Lung (tissue), 12 donors: ENCODE data around the gene DST. TPM values are rescaled to one million over a fixed set of nuclear protein-coding genes. Genes with fewer than 3 reads are reported as not detected.

Source experiments
- ATAC-seq: fragments of 200-7000 bp; cut with Tn5 transposase; one replicate; pipeline ENCODE4 v1.9.1; 2020; ENCODE audit warnings: moderate number of reproducible peaks; ENCODE audit not compliant: insufficient read depth, low FRiP score
- DNase-seq, 3 donors: peaks; one replicate each; pipeline ENCODE4 v3.0.0-alpha.2; 2013 to 2017
- H3K27ac ChIP-seq, 2 donors: one replicate each; pipeline ENCODE4 v1.5.1; 2013; ENCODE audit warnings: mild to moderate bottlenecking in 2 of 2, moderate library complexity in 2 of 2, control low read depth in 1 of 2, inconsistent platforms in 1 of 2, low read depth in 1 of 2, low read length in 1 of 2
- H3K27me3 ChIP-seq, 3 donors: one replicate each; pipeline ENCODE4 v1.5.1; 2013; ENCODE audit warnings: low read length in 2 of 3; ENCODE audit not compliant: control insufficient read depth in 3 of 3, insufficient read depth in 3 of 3
- H3K36me3 ChIP-seq, 4 donors: one replicate each; pipeline ENCODE4 v1.5.1; 2013; ENCODE audit warnings: low read length in 4 of 4, mild to moderate bottlenecking in 1 of 4, moderate library complexity in 1 of 4; ENCODE audit not compliant: control insufficient read depth in 4 of 4, insufficient read depth in 4 of 4
- H3K4me1 ChIP-seq, 5 donors: one replicate each; pipeline ENCODE4 v1.5.1; 2013; ENCODE audit warnings: low read length in 5 of 5, mild to moderate bottlenecking in 2 of 5, moderate library complexity in 1 of 5; ENCODE audit not compliant: control insufficient read depth in 5 of 5, insufficient read depth in 5 of 5
- H3K4me3 ChIP-seq: one replicate; pipeline ENCODE4 v1.5.1; 2013; ENCODE audit warnings: mild to moderate bottlenecking, control low read depth, moderate library complexity
- H3K9ac ChIP-seq, 2 donors: one replicate each; pipeline ENCODE4 v1.5.1; 2013; ENCODE audit warnings: low read length in 2 of 2, control low read depth in 1 of 2; ENCODE audit not compliant: insufficient read depth in 1 of 2
- H3K9me3 ChIP-seq, 4 donors: one replicate each; pipeline ENCODE4 v1.5.1; 2013; ENCODE audit warnings: low read length in 3 of 4, mild to moderate bottlenecking in 1 of 4, moderate library complexity in 1 of 4; ENCODE audit not compliant: control insufficient read depth in 4 of 4, insufficient read depth in 3 of 4
- WGBS, 2 donors: extraction: QIAGEN DNeasy Blood & Tissue Kit; methylation state at CpG; one replicate each; pipeline ENCODE4 v1.1.7; 2013; 5-methylcytosine and 5-hydroxymethylcytosine counted together
- polyA plus RNA-seq, 2 donors: library from polyadenylated mRNA; stranded (reverse); fragments of 200-250 nt; gene quantifications; one replicate each; pipeline ENCODE4 v1.2.1, GENCODE V29; 2013
- total RNA-seq, 2 donors: library from RNA; depleted of rRNA in 1 of 2; stranded (reverse); fragments of >200 nt in 1 of 2; gene quantifications; one replicate each; pipeline ENCODE4 v1.2.1, GENCODE V29; 2014 to 2021
- TF ChIP-seq, protein P1 (sequence below): IDR thresholded peaks from 2 replicates; pipeline ENCODE4 v1.5.1; 2012; ENCODE audit warnings: mild to moderate bottlenecking; ENCODE audit errors: control extremely low read depth, extremely low read depth
- donor health status: control.
- donor health status: control.
- donor health status: Bipolar disorder and iron deficiency.
- donor health status: healthy.
- donor health status: DM: yes; HTN: yes; CAD: no.

Gene DST
- total and polyA plus RNA-seq, 4 donors, result 40.7 to 835 (median 201) TPM

GRCh38 chr6:56671160-56671559, 28.5 kb upstream of the DST start:
- ATAC-seq, result no peak
- WGBS, 2 donors, result 72 to 78% methylated on average over 1 of the region's 1 CpG
- H3K27ac ChIP-seq, result peak overlapping the region in 1 of 2 donors; percentile 76
- DNase-seq, result no peak
- no peaks in the 10 kb centered on the region for H3K27me3 ChIP-seq
- H3K9me3 ChIP-seq, result no peaks in the 10 kb centered on the region
- peaks cover 7 to 42% (median 10%) of the 10 kb centered on the region in 5 donors for H3K4me1 ChIP-seq
- H3K9ac ChIP-seq, result no peak overlapping the region
- no peak overlapping the region for H3K4me3 ChIP-seq
- TF ChIP-seq, protein P1, sequence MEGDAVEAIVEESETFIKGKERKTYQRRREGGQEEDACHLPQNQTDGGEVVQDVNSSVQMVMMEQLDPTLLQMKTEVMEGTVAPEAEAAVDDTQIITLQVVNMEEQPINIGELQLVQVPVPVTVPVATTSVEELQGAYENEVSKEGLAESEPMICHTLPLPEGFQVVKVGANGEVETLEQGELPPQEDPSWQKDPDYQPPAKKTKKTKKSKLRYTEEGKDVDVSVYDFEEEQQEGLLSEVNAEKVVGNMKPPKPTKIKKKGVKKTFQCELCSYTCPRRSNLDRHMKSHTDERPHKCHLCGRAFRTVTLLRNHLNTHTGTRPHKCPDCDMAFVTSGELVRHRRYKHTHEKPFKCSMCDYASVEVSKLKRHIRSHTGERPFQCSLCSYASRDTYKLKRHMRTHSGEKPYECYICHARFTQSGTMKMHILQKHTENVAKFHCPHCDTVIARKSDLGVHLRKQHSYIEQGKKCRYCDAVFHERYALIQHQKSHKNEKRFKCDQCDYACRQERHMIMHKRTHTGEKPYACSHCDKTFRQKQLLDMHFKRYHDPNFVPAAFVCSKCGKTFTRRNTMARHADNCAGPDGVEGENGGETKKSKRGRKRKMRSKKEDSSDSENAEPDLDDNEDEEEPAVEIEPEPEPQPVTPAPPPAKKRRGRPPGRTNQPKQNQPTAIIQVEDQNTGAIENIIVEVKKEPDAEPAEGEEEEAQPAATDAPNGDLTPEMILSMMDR, result no peak
- peaks cover 0 to 3% (median 0%) of the 10 kb centered on the region in 4 donors for H3K36me3 ChIP-seq

DNA sequence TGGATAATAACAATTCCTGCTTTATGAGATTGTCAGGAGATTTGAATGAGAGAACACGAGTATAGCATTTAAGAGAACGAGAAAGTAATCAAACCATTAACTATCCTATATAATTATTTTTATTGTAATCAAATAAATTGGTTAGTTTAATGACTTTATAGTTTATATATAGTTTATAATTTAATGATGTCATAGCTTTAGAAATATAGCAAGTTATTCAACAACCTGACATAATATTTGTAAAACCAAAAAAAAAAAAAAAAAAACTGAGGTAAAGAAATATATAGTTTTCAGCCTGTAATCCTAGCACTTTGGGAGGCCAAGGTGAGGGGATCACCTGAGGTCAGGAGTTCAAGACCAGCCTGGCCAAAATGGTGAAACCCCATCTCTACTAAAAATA, 26.4 kb upstream of the DST start:
- Histone ChIP-seq H3K9ac (no peak overlapping the region), H3K4me1 (peaks cover 7 to 42% (median 12%) of the 10 kb centered on the region in 5 donors), H3K4me3 (no peak overlapping the region), H3K27me3 (no peaks in the 10 kb centered on the region), H3K36me3 (peaks cover 0 to 3% (median 0%) of the 10 kb centered on the region in 4 donors), H3K27ac (no peak overlapping the region), H3K9me3 (no peaks in the 10 kb centered on the region)
- DNase-seq, result no peak
- no peak for ATAC-seq
- WGBS, 2 donors, result 94 to 96% methylated on average over 2 of the region's 2 CpGs
- TF ChIP-seq, protein P1, result no peak

DNA sequence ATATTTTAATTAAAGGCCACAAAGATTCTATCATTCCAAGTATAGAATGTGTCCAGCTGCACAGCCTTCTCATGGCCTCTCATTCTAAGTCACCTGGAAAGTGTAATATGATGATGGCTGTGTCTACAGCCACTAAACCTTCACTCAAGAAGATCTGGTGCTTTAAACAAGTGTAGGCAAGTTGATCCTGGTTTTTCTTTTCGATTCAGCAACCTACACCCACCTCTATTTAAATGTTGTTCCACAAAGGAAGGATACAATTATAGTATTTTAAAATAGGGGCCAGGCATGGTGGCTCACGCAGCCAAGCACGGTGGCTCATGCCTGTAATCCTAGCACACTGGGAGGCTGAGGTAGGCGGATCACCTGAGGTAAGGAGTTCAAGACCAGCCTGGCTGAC, 25.5 kb upstream of the DST start:
- H3K27ac ChIP-seq, result no peak overlapping the region
- WGBS, 2 donors, result 94 to 97% methylated on average over 4 of the region's 4 CpGs
- H3K27me3 ChIP-seq, result no peaks in the 10 kb centered on the region
- no peak overlapping the region for H3K9ac ChIP-seq
- H3K36me3 ChIP-seq, result peaks cover 0 to 3% (median 0%) of the 10 kb centered on the region in 4 donors
- ATAC-seq (no peak), DNase-seq (no peak)
- TF ChIP-seq, protein P1, result no peak
- no peaks in the 10 kb centered on the region for H3K9me3 ChIP-seq
- H3K4me3 ChIP-seq, result no peak overlapping the region
- peaks cover 7 to 47% (median 14%) of the 10 kb centered on the region in 5 donors for H3K4me1 ChIP-seq

- Histone ChIP-seq H3K9me3 (no peaks in the 10 kb centered on the region), H3K36me3 (peaks cover 0 to 3% (median 0%) of the 10 kb centered on the region in 4 donors), H3K4me3 (no peak overlapping the region), H3K4me1 (peaks cover 5 to 46% (median 14%) of the 10 kb centered on the region in 5 donors), H3K27me3 (no peaks in the 10 kb centered on the region), H3K9ac (no peak overlapping the region), H3K27ac (no peak overlapping the region)
- ATAC-seq (no peak), DNase-seq (no peak)
- WGBS, 2 donors, result 25 to 57% methylated on average over 3 of the region's 3 CpGs
- TF ChIP-seq, protein P1, result no peak
These were observed 24.6 kb upstream of the DST start for GRCh38 chr6:56667336-56667735.
